ENCODE data around the gene SULT1C2.
"Not testable (repeated sequence)": the region's sequence is repeated elsewhere in the genome, so short reads cannot be mapped to it uniquely, and the experiment has no call there.

The SULT1C2 gene

DNA sequence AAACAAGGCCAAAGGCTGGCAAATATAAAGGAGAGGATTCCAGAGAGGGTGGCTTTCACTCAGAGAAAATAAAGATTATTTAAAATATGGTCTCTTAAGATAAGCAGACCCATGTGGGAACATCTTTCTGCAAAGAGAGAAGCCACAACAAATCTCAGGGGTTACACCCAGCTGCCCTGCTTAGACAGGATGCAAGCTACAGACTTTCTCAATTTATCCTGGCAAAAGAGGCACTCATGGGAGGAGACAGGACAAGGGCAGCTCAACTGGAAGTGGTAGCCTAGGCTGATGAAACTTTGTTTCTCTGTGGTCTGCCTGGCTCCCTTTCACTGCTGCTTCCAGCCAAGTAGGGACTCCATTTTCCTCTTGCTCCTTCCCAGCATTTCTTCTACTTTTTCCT is 63.2 kb downstream of the SULT1C2 start:
- DNase-seq (ENCODE audit: low spot score), result peak; percentile 53

DNA sequence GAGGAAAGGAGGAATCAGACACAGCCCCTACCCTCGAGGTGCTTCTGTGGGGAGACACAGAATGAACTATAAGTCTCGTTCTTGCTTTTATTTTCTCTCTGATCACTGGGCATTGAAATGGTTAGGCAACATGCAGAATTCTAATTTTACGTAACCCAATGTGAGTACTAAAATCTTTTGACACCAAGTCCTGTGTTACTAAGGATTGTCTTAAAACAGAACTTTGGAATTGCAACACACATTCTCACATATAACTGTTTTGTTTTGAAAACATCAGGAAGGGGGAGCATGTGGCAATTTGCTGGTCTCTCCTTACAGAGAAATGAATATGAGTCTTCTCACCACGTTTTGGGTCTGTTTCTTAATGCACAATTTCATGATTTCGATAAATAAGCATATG is 65.4 kb downstream of the SULT1C2 start:
- no peak for DNase-seq (ENCODE audit: low spot score)

DNA sequence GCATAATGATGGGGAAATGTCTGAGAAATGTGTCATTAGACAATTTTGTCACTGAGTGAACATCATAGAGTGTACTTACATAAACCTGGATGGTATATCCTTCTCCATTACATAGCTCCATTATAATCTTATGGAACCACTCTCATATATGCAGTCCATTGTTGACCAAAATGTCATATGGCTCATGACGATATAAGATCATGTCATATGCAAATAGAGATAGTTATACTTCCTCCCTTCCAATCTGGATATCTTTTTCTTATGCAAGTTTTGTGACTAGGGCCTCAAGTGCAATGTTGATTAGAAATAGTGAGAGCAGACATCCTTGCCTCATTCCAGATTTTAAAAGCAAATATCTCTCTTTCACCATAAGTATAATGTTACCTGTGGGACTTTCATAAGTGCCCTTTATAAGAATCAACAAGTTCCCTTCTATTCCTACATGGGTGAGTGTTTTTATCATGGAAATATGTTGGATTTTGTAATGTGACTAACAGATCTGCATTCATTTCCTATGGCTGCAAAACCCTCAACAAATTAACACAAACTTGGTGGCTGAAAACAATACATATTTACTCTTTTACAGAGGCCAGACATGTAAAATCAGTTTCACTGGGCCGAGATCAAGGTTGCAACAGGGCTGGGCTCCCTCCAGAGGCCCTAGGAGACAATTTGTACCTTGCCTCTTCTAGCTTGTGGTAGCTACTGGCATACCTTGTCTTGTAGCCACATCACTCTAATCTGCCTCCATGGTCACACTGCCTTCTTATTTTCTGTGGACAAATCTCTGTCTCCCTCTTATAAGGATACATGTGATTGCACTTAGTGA is 67.4 kb downstream of the SULT1C2 start:
- no peak for DNase-seq (ENCODE audit: low spot score)

DNA sequence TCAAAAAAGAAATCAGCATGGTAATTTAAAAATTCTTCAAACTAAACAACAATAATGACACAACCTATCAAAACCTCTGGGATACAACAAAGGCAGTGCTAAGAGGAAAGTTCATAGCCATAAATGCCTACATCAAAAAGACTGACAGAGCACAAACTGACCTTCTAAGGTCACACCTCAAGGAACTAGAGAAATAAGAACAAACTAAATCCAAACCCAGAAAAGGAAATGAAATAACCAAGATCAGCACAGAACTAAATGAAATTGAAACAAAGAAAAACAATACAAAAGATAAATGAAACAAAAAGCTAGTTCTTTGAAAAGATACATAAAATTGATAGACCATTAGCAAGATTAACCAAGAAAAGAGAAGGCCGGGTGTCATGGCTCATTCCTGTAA is 70.6 kb downstream of the SULT1C2 start:
- not testable (repeated sequence) for DNase-seq (ENCODE audit: low spot score)
